Measurements from ENCODE around the gene NCOA1.

NCOA1 gene

GRCh38 chr2:24730481-24730880 lies 239.4 kb downstream of the NCOA1 start:
- H3K27ac ChIP-seq (ENCODE audit: low read length) = no peak overlapping the region
- no peak overlapping the region for H2AFZ ChIP-seq (ENCODE audit: low read depth, low read length)
- no peak for TF ChIP-seq EZH2 (IDR thresholded peaks at IDR 0.05; ENCODE audit: borderline replicate concordance, low read depth, low read length, severe bottlenecking)
- no peak for TF ChIP-seq CTCF (IDR thresholded peaks at IDR 0.05; ENCODE audit: borderline replicate concordance, extremely low read depth, low read length, poor library complexity, severe bottlenecking)
- ATAC-seq (ENCODE audit: insufficient read depth, low read depth) (no peak), DNase-seq (no peak)
- no peak overlapping the region for H3K4me3 ChIP-seq (ENCODE audit: low read depth in 1 of 2, low read length in 2 of 2)
- peaks cover 21% of the 10 kb centered on the region for H3K36me3 ChIP-seq (ENCODE audit: insufficient read depth, low read length)
- H3K4me1 ChIP-seq (ENCODE audit: insufficient read depth, low read length) = no peaks in the 10 kb centered on the region
- H4K20me1 ChIP-seq (ENCODE audit: insufficient read depth, low read length) = no peaks in the 10 kb centered on the region
- H3K9me3 ChIP-seq (ENCODE audit: insufficient read depth, low read length, severe bottlenecking) = no peaks in the 10 kb centered on the region
- H3K27me3 ChIP-seq (ENCODE audit: insufficient read depth, low read length, poor library complexity) = no peaks in the 10 kb centered on the region
- H3K4me2 ChIP-seq (ENCODE audit: insufficient read depth, low read length) = no peak overlapping the region
- no peaks in the 10 kb centered on the region for H3K79me2 ChIP-seq (ENCODE audit: insufficient read depth, low read length)
- no peak overlapping the region for H3K9ac ChIP-seq (ENCODE audit: low read depth, low read length)

GRCh38 chr2:24731040-24731439 lies 240.0 kb downstream of the NCOA1 start:
- Histone ChIP-seq H3K4me3 (ENCODE audit: low read depth in 1 of 2, low read length in 2 of 2) (no peak overlapping the region), H2AFZ (ENCODE audit: low read depth, low read length) (no peak overlapping the region), H3K27me3 (ENCODE audit: insufficient read depth, low read length, poor library complexity) (no peaks in the 10 kb centered on the region), H3K27ac (ENCODE audit: low read length) (no peak overlapping the region), H3K4me1 (ENCODE audit: insufficient read depth, low read length) (no peaks in the 10 kb centered on the region), H4K20me1 (ENCODE audit: insufficient read depth, low read length) (no peaks in the 10 kb centered on the region), H3K36me3 (ENCODE audit: insufficient read depth, low read length) (peaks cover 21% of the 10 kb centered on the region), H3K9ac (ENCODE audit: low read depth, low read length) (no peak overlapping the region), H3K79me2 (ENCODE audit: insufficient read depth, low read length) (no peaks in the 10 kb centered on the region), H3K9me3 (ENCODE audit: insufficient read depth, low read length, severe bottlenecking) (no peaks in the 10 kb centered on the region), H3K4me2 (ENCODE audit: insufficient read depth, low read length) (no peak overlapping the region)
- TF ChIP-seq EZH2 (IDR thresholded peaks at IDR 0.05; ENCODE audit: borderline replicate concordance, low read depth, low read length, severe bottlenecking) = no peak
- TF ChIP-seq CTCF (IDR thresholded peaks at IDR 0.05; ENCODE audit: borderline replicate concordance, extremely low read depth, low read length, poor library complexity, severe bottlenecking) = no peak
- DNase-seq (no peak), ATAC-seq (ENCODE audit: insufficient read depth, low read depth) (no peak)

- no peaks in the 10 kb centered on the region for H3K79me2 ChIP-seq (ENCODE audit: insufficient read depth, low read length)
- no peak for ATAC-seq (ENCODE audit: insufficient read depth, low read depth)
- H3K27me3 ChIP-seq (ENCODE audit: insufficient read depth, low read length, poor library complexity) = no peaks in the 10 kb centered on the region
- H3K4me2 ChIP-seq (ENCODE audit: insufficient read depth, low read length) = no peak overlapping the region
- no peak overlapping the region for H3K4me3 ChIP-seq (ENCODE audit: low read depth in 1 of 2, low read length in 2 of 2)
- H3K9me3 ChIP-seq (ENCODE audit: insufficient read depth, low read length, severe bottlenecking) = no peaks in the 10 kb centered on the region
- no peaks in the 10 kb centered on the region for H3K4me1 ChIP-seq (ENCODE audit: insufficient read depth, low read length)
- no peak for DNase-seq
- no peaks in the 10 kb centered on the region for H4K20me1 ChIP-seq (ENCODE audit: insufficient read depth, low read length)
- TF ChIP-seq EZH2 (IDR thresholded peaks at IDR 0.05; ENCODE audit: borderline replicate concordance, low read depth, low read length, severe bottlenecking) = no peak
- no peak for TF ChIP-seq CTCF (IDR thresholded peaks at IDR 0.05; ENCODE audit: borderline replicate concordance, extremely low read depth, low read length, poor library complexity, severe bottlenecking)
- peaks cover 21% of the 10 kb centered on the region for H3K36me3 ChIP-seq (ENCODE audit: insufficient read depth, low read length)
- H3K9ac ChIP-seq (ENCODE audit: low read depth, low read length) = no peak overlapping the region
- H2AFZ ChIP-seq (ENCODE audit: low read depth, low read length) = no peak overlapping the region
- H3K27ac ChIP-seq (ENCODE audit: low read length) = no peak overlapping the region
Measured at GRCh38 chr2:24731923-24732322, 240.9 kb downstream of the NCOA1 start.

GRCh38 chr2:24734741-24735140 lies 243.7 kb downstream of the NCOA1 start:
- H2AFZ ChIP-seq (ENCODE audit: low read depth, low read length) = no peak overlapping the region
- no peak for TF ChIP-seq CTCF (IDR thresholded peaks at IDR 0.05; ENCODE audit: borderline replicate concordance, extremely low read depth, low read length, poor library complexity, severe bottlenecking)
- TF ChIP-seq EZH2 (IDR thresholded peaks at IDR 0.05; ENCODE audit: borderline replicate concordance, low read depth, low read length, severe bottlenecking) = no peak
- H3K4me3 ChIP-seq (ENCODE audit: low read depth in 1 of 2, low read length in 2 of 2) = no peak overlapping the region
- H3K9me3 ChIP-seq (ENCODE audit: insufficient read depth, low read length, severe bottlenecking) = no peaks in the 10 kb centered on the region
- no peaks in the 10 kb centered on the region for H3K4me1 ChIP-seq (ENCODE audit: insufficient read depth, low read length)
- H3K36me3 ChIP-seq (ENCODE audit: insufficient read depth, low read length) = peaks cover 5% of the 10 kb centered on the region; the same call in 1 of the 2 replicates
- ATAC-seq (ENCODE audit: insufficient read depth, low read depth) (no peak), DNase-seq (no peak)
- no peak overlapping the region for H3K4me2 ChIP-seq (ENCODE audit: insufficient read depth, low read length)
- no peaks in the 10 kb centered on the region for H3K79me2 ChIP-seq (ENCODE audit: insufficient read depth, low read length)
- no peak overlapping the region for H3K27ac ChIP-seq (ENCODE audit: low read length)
- H3K27me3 ChIP-seq (ENCODE audit: insufficient read depth, low read length, poor library complexity) = no peaks in the 10 kb centered on the region
- no peaks in the 10 kb centered on the region for H4K20me1 ChIP-seq (ENCODE audit: insufficient read depth, low read length)
- H3K9ac ChIP-seq (ENCODE audit: low read depth, low read length) = no peak overlapping the region
